Measurements from ENCODE around the gene ST8SIA1.
"Not testable (repeated sequence)": the region's sequence is repeated elsewhere in the genome, so short reads cannot be mapped to it uniquely, and the experiment has no call there.

The ST8SIA1 gene

GRCh38 chr12:22334410-22335100 lies at the start of gene ST8SIA1:
TSS of gene ST8SIA1 (minus strand) at chr12:22334707. CDS start at chr12:22334232, 475 bp downstream.
- DNase-seq, result peak; percentile 68

DNA sequence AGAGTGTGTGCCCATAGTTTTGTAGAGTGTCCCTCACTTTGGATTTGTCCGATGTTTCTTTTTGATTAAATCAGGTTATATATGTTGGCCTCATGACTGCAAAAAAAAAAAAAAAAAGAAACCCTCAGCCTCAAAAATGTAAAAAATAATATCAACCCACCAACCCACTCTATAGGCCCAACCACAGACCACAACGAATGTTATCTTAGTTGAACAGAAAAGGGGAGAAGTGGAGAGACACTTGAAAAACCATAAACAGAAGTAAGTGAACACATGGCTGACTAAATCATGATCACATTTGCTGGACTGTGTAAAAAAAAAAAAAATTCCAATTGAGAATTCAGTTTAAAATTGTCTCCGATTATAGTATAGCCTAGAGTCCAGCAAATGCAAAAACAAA lies 45.5 kb upstream of the ST8SIA1 start:
- peak; percentile 96 for DNase-seq

- peak; percentile 77 for DNase-seq
Measured at GRCh38 chr12:22377731-22378496, 43.4 kb upstream of the ST8SIA1 start.

GRCh38 chr12:22376596-22377150 lies 42.2 kb upstream of the ST8SIA1 start:
- DNase-seq, result not testable (repeated sequence)

DNA sequence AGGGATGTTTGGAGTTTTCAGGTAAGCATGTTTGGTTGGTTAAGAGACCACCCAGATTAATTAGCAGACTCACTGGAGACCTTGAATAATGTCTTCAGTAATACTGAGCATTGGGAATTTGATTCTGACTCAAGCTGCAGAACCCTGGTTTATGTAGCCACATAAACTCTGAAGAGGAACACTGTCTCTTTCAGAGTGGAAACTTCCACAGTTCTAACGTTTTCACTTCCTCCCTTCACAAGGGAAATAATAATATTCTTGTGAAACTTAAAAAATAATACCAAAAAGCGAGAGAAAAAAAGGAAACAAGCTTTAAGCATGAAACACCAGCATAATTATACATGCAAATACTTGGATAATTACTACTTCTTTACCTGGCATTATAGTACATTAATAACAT lies 40.0 kb upstream of the ST8SIA1 start:
- DNase-seq, result no peak

DNA sequence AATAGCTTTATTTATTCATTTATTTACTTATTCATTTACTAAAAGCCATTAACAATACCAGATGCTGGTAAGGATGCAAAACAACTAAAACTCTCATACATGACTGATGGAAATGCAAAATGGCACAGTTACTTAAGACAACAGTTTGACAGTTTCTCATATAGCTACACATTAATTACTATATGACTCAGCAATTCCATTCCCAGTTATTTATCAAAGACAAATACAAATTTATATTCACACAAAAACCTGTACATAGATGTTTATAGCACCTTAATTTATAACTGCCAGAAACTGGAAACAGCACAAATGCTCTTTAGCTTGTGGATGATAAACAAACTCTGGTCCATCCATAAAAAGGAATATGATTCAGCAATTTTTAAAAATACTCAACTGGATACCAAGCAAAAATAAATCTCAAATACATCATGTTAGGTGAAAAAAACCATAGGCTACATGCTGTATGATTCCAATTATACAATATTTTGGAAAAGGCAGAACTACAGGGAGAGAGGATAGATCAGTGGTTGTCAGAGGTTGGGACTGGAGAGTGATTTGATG lies 37.9 kb upstream of the ST8SIA1 start:
- DNase-seq, result no peak

DNA sequence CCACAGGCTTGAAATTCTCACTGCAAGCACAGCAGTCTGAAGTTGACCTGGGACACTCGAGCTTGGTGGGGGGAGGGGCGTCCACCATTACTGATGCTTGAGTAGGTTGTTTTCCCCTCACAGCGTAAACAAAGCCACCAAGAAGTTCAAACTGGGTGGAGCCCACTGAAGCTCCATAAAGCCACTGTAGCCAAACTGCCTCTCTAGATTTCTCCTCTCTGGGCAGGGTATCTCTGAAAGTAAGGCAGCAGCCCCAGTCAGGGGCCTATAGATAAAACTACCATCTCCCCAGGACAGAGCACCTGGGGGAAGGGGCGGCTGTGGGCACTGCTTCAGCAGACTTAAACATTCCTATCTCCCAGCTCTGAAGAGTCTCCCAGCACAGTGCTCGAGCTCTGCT lies 31.7 kb upstream of the ST8SIA1 start:
- no peak for DNase-seq

- no peak for DNase-seq
Measured at GRCh38 chr12:22361785-22362184, 27.3 kb upstream of the ST8SIA1 start.

- DNase-seq, result no peak
Measured at GRCh38 chr12:22360774-22361173, 26.3 kb upstream of the ST8SIA1 start.

- no peak for DNase-seq
Measured at GRCh38 chr12:22357531-22357930, 23.0 kb upstream of the ST8SIA1 start.

DNA sequence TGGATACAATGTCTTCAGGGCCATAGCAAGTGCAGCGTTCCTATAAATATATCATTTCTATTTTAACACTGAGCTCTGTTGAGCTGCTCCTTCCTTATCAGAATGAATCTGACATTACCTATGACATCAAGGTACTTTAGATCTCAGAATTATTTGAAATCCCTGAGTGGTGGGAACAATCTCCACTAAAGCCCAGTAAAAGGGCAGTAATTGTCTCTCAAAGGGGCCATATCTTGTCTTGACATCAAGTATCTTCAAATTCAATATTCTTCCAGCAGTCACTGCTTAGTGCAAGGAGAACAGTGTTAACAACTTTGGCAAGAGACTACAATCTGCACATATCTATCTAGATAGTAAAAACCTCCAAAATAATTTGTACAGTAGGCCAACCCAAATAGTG lies 21.7 kb upstream of the ST8SIA1 start:
- DNase-seq, result no peak

DNA sequence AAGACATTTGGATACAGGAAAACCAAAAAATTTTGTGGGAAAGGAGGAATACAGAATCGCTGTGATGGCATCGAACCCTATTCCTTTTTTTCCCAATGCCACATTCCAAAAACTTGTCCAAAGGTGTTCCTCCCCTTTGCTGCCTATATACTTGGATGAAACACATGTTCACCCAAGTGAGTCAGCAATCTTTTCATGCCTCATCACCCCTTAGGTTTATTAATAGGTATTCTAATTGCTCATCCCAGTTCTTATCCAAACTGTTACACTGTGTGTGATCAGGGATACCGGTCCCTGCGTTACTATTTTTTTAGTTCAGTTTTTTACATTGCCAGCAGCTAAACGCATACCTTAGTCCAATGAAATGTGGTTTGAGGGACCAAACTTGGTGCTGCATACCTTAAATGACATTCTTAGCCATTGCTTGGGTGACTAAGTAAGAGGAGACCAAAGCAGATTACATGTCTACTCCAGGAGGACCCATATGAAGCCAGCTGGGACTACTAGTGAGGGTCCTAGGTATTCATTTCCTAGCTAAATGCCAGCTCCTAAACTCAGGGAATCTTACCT lies 20.6 kb upstream of the ST8SIA1 start:
- DNase-seq, result no peak

- DNase-seq, result peak; percentile 83
Measured at GRCh38 chr12:22353615-22354325, 19.3 kb upstream of the ST8SIA1 start.

DNA sequence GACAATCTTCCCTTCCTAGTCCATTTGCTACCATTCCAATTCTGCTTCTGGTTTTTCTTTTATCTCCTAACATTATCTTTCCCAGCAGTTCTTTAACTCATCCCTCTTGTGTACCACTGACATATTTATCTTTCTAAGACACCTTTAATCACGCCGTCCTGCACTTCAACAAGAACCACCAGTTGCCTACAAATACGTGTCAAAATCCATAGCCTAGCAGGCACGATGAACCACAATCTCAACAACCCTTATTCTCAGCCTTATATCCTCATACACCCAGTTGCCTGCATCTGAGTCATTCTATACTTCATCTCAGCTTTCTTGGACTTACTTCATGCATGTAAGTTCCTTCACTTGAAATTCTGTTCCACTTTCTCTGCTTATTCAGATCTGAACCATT lies 16.4 kb upstream of the ST8SIA1 start:
- DNase-seq, result peak; percentile 79

GRCh38 chr12:22348208-22348607 lies 13.7 kb upstream of the ST8SIA1 start:
- no peak for DNase-seq

DNA sequence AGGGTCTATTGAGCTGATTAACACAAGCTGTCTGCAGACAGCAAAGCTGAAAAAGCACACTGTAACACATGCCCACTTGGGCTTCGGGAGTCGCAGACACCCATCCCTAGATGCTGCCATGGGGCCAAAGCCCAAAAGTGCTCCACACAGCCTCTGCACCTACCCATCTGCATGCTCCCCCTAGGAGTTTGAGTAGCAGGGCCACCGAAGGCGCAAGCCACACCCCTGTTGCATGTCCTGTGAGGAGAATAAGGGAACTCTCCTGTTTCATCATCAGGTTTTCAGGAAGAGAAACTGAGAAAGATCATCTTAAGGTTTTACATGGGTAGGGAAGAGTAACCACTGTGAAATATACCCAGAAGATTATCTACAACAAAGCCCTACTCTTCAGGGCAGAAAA lies 5.6 kb upstream of the ST8SIA1 start:
- no peak for DNase-seq

DNA sequence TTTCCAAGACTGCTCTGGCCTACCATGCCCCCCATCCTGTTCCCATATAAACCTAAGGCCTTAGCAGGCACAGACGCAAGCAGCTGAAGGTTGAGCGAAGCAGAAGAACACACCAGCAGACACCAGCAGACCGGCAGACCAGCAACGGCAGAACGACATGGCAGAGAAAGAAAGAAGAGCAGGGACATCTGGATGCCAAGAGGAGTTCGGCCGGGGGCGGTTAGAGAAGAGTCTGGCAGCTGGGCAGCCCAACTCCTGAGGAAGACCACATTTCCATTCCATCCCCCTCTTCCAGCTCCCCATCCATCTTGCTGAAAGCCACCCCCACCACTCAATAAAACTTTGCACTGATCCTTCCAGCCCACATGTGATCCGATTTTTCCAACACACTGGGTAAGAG lies 5.2 kb upstream of the ST8SIA1 start:
- DNase-seq, result no peak

DNA sequence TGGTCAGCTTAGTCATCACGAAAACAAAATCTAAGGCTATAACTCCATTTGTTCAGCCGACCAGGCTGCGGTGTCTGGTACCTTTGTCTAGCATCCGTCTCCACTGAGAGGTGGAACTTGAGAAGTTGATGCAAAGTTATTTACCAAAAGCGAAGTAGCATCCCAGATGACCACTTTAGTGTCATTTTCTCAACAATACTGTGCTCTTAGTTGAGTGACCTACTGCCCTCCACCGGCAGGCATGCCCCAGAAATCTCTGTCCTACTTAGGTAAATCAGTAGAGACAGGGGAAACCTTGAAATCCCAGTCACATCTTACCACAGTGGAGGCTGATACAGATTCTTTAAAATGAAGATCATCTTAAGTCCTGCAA lies 1.3 kb upstream of the ST8SIA1 start:
- no peak for DNase-seq

- no peak for DNase-seq
Measured at GRCh38 chr12:22333713-22334409, 646 bp downstream of the ST8SIA1 start.

DNA sequence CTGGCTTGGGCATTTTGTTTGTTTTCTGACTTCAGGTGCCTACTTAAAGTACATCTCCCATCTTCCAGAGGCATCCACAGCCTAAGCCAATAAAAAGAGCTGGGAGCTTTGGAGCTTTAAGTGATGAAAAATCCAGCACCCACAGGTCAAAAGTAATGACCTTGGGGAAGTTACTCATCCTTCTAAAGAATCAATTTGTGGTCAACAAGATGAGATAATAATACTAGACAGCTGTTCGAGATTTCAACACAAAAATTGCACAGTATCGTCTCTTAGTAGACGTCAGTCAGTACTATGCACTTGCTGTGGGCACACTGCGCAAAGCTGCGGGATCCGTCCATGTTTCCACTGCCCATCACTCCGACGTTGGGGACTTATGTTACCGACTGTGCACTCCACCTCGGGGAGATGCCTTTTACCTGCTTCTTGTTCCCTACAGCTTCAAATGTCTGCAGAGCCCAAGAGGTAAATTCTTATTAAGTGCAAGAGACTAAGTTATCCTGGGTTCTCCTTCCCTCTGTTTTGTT lies 1.3 kb downstream of the ST8SIA1 start:
- DNase-seq, result no peak

DNA sequence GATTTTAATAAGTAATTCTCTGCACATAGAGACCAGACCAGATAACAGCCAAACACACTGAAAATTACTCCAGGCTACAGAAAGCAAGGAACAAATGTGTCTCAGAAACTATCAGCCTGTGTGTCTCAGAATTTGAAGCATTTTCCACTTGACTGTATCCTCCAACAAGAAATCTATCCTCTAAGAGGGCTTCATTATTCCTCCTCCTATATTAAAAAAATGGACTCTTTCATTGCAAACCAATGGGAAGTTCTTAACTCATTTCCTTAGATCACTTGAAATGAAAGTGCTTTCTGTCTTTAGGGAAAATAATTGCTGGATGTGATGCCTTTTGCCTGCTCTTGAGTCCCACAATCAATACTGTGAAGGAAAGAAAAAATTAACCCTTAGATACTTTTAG lies 2.3 kb downstream of the ST8SIA1 start:
- no peak for DNase-seq

DNA sequence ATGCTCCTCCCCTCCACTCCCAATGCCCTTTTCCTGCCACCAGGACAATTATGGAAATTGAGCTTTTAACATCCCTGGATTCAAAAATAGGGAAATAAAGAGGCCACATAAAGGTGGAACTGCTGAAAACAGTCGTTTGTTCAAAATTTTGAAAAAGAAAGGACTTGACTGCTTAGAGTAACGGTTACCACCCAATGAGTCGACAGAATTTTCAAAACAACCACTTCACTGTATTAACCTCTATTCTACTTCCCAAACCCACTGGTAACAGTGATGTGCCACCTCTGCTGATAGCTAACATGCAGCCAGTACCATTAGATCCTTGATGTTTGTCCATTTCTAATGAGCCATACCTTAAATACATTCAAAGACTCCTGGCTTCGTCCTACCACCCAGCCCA lies 4.9 kb downstream of the ST8SIA1 start:
- peak; percentile 33 for DNase-seq
